Skeletal muscle tissue (tissue), 4 donors: ENCODE results near the gene RHBDD3. TPM values are rescaled to one million over a fixed set of nuclear protein-coding genes. Genes with fewer than 3 reads are reported as not detected.

Experiments used
- H3K27ac ChIP-seq: one replicate; pipeline ENCODE4 v1.7.0; 2013; ENCODE audit warnings: mild to moderate bottlenecking, low read depth, low read length, inconsistent platforms
- H3K27me3 ChIP-seq, 3 donors: one replicate each; pipeline ENCODE4 v1.7.0; 2013; ENCODE audit warnings: low read length in 3 of 3; ENCODE audit not compliant: control insufficient read depth in 3 of 3, insufficient read depth in 3 of 3
- H3K36me3 ChIP-seq, 3 donors: one replicate each; pipeline ENCODE4 v1.7.0; 2013; ENCODE audit warnings: low read length in 3 of 3; ENCODE audit not compliant: control insufficient read depth in 3 of 3, insufficient read depth in 3 of 3
- H3K4me1 ChIP-seq, 3 donors: one replicate each; pipeline ENCODE4 v1.7.0; 2013; ENCODE audit warnings: low read length in 3 of 3, mild to moderate bottlenecking in 3 of 3; ENCODE audit not compliant: control insufficient read depth in 3 of 3, insufficient read depth in 3 of 3
- H3K4me3 ChIP-seq, 3 donors: one replicate each; pipeline ENCODE4 v1.7.0; 2013; ENCODE audit warnings: low read length in 3 of 3
- H3K9ac ChIP-seq, 3 donors: one replicate each; pipeline ENCODE4 v1.7.0; 2013; ENCODE audit warnings: low read length in 3 of 3, mild to moderate bottlenecking in 3 of 3, moderate library complexity in 2 of 3, low read depth in 1 of 3
- H3K9me3 ChIP-seq, 3 donors: one replicate each; pipeline ENCODE4 v1.7.0; 2013; ENCODE audit warnings: low read length in 3 of 3; ENCODE audit not compliant: control insufficient read depth in 3 of 3
- total RNA-seq: library from RNA; depleted of rRNA; stranded (reverse); fragments of >200 nt; gene quantifications from one replicate; pipeline ENCODE4 v1.2.3, GENCODE V29; 2014
- donor health status: Osteomylitis.

Gene RHBDD3
- total RNA-seq, 1 donor from 2014 or later, result 6.8 TPM

DNA sequence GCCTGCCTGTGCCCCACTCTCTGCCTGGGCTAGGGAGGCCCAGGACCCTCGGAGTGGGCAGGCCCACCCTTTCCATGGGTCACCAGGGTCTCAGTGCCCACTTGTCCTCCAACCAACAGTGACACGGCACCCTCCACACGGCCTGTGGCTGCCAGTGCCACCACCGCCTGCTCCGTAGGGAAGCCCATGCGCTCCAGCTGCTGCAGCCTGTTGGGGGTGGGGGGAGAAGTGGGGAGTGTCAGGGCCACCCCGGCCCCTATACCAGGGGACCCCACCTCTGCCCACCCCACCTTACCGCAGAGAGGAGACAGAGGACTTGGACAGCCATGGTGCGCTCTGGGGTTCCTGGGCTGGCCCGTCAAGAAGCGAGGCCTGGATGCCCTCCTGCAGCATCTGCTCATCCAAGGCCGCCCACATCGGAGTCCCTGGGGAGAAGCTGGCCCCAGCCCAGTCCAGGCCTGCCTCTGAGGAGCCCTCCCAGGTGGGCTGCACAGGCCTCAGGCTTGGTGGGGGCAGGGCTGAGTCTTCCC is 7.7 kb downstream of the RHBDD3 start:
- Histone ChIP-seq H3K9ac (no peak overlapping the region), H3K9me3 (no peaks in the 10 kb centered on the region), H3K36me3 (peaks cover 7 to 19% (median 16%) of the 10 kb centered on the region in 3 donors), H3K4me1 (peaks cover 6 to 9% (median 7%) of the 10 kb centered on the region in 3 donors), H3K4me3 (no peak overlapping the region), H3K27ac (no peak overlapping the region), H3K27me3 (no peaks in the 10 kb centered on the region)

GRCh38 chr22:29259253-29259899 is 8.4 kb downstream of the RHBDD3 start:
- Histone ChIP-seq H3K9me3 (no peaks in the 10 kb centered on the region), H3K27me3 (no peaks in the 10 kb centered on the region)

GRCh38 chr22:29258407-29259252 is 9.2 kb downstream of the RHBDD3 start:
- no peaks in the 10 kb centered on the region for H3K9me3 ChIP-seq
- H3K27ac ChIP-seq, result no peak overlapping the region
- H3K4me3 ChIP-seq, result no peak overlapping the region
- H3K27me3 ChIP-seq, result no peaks in the 10 kb centered on the region
- peaks cover 0 to 2% (median under 1%) of the 10 kb centered on the region in 3 donors for H3K4me1 ChIP-seq
- no peak overlapping the region for H3K9ac ChIP-seq
- peaks cover 5 to 10% (median 6%) of the 10 kb centered on the region in 3 donors for H3K36me3 ChIP-seq

More at GRCh38 chr22:29259253-29259899, 8.4 kb downstream of the RHBDD3 start:
- Histone ChIP-seq H3K27ac (no peak overlapping the region), H3K4me3 (no peak overlapping the region), H3K9ac (no peak overlapping the region), H3K4me1 (peaks cover 6 to 9% (median 7%) of the 10 kb centered on the region in 3 donors), H3K36me3 (peaks cover 6 to 17% (median 12%) of the 10 kb centered on the region in 3 donors)

DNA sequence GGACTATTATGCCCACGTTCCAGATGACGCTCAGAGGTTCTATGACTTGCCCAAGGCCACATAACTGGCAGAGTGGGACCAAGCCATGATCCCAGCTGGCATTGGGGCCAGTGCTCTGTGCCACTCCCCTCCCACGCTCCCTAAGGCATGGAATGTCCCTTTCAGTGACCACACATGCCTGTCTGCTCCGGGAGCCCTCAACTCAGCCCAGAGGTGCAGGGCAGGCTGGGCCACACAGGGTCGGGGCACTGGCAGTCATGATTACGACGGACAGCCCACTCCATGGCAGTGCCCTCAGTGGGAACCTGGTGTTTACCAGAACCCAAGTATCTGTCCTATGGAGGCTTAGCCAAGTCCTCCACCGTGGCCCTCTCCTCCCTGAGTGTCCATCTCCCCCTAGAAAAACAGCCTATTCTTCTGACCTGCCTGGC is 10.0 kb downstream of the RHBDD3 start:
- Histone ChIP-seq H3K9ac (no peak overlapping the region), H3K4me1 (no peaks in the 10 kb centered on the region), H3K9me3 (no peaks in the 10 kb centered on the region), H3K27me3 (no peaks in the 10 kb centered on the region), H3K4me3 (no peak overlapping the region), H3K27ac (no peak overlapping the region), H3K36me3 (peaks cover 4 to 10% (median 6%) of the 10 kb centered on the region in 3 donors)

DNA sequence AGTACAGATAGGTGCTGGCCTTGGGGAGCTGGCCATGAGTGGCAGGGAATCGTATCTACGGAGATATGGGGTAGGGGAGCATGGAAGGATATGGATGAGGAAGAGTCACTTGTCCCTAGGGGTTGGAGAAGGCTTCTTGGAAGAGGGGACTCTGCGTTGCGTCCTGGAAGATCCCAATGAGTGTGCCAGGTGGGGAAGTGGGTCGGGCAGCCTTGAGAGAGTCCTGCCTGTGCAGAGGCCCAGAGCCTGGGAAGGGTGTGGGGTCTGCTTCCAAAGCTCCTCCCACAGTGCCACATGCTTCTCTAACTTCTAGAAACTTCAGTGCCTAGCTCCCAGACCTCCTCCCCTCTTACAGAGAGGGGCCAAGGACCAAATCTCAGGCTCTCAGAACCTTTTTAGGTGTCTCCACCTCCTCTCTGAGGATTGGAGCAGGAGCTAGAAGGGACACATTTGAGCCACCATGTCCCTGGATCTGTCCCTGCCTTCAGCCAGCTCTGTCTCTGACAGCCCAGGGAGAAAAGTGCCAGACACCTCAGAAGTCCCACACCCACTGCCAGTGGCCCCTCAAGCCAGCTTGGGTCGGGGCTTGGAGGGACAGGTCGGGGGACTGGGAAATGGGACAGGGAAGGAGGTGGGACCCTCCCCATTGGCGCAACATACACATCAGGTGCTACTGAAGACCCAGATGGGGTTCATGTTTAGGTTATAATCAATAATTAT is 11.0 kb downstream of the RHBDD3 start:
- Histone ChIP-seq H3K27me3 (no peaks in the 10 kb centered on the region), H3K36me3 (peaks cover 4 to 10% (median 6%) of the 10 kb centered on the region in 3 donors), H3K4me3 (no peak overlapping the region), H3K9ac (no peak overlapping the region), H3K4me1 (no peaks in the 10 kb centered on the region), H3K27ac (no peak overlapping the region), H3K9me3 (no peaks in the 10 kb centered on the region)

- Histone ChIP-seq H3K9me3 (no peaks in the 10 kb centered on the region), H3K36me3 (peaks cover 2 to 9% (median 3%) of the 10 kb centered on the region in 3 donors), H3K4me3 (no peak overlapping the region), H3K9ac (no peak overlapping the region), H3K4me1 (no peaks in the 10 kb centered on the region), H3K27ac (no peak overlapping the region), H3K27me3 (no peaks in the 10 kb centered on the region)
Observed at GRCh38 chr22:29255064-29255621, 12.6 kb downstream of the RHBDD3 start.

DNA sequence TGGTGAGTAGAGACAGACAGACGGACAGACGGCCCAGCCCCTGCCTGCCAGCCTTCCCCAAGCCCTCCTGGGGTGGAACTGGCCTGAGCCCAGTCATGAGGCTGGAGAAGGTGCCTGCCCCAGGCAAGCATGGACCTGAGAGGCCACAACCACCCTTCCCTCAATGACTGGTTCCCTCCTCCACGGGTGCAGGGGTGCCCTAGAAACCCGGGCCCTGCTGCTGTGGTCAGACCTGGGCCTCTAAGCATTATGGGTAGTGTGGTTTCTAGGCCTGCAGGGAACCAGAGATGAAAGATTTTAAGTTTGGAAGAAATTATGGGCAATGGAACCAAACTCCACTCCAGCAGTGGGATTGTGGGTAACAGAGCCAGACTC is 13.5 kb downstream of the RHBDD3 start:
- H3K4me1 ChIP-seq, result no peaks in the 10 kb centered on the region
- H3K27ac ChIP-seq, result no peak overlapping the region
- H3K9me3 ChIP-seq, result no peaks in the 10 kb centered on the region
- no peak overlapping the region for H3K9ac ChIP-seq
- peaks cover 0 to under 1% (median under 1%) of the 10 kb centered on the region in 3 donors for H3K36me3 ChIP-seq
- H3K27me3 ChIP-seq, result no peaks in the 10 kb centered on the region
- H3K4me3 ChIP-seq, result no peak overlapping the region

- H3K4me1 ChIP-seq, result no peaks in the 10 kb centered on the region
- no peak overlapping the region for H3K4me3 ChIP-seq
- H3K27me3 ChIP-seq, result no peaks in the 10 kb centered on the region
- H3K27ac ChIP-seq, result no peak overlapping the region
- H3K9ac ChIP-seq, result no peak overlapping the region
- no peaks in the 10 kb centered on the region for H3K36me3 ChIP-seq
- H3K9me3 ChIP-seq, result no peaks in the 10 kb centered on the region
Observed at GRCh38 chr22:29253561-29254285, 14.1 kb downstream of the RHBDD3 start.
